D721Med (cell line): ENCODE results near the gene RBM8A.

Source experiments
- DNase-seq: peaks from one replicate; pipeline ENCODE4 v3.0.0; 2011; ENCODE audit warnings: low spot score; ENCODE audit not compliant: insufficient read length
- FAIRE-seq: peaks from 2 replicates; lab custom pipeline; 2011; peaks lifted over from hg19 to GRCh38; lab: Jason Lieb, UNC
- TF ChIP-seq, protein P1 (sequence below): IDR thresholded peaks from 2 replicates; pipeline ENCODE4 v1.5.1; 2012; ENCODE audit warnings: mild to moderate bottlenecking, control low read depth; ENCODE audit not compliant: insufficient read depth; ENCODE audit errors: missing control alignments

The RBM8A gene

DNA sequence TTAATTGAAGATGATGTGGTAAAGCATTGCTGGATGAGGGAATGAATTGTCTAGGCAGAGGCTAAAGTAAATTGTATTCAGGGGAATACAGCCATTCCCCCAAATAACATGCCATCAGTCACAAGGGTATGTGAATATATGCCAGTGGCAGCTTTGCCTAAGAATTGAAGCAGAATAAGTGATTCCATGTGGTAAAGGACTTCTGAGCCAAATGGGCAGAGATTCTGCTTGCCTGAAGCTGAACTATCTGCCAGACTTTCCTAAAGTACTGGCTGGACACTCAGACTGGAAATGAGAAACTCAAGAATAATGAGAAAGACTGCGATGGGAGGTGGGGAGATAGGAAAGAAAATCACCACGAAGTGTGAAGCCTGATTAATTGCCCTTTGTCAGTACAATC, 28.2 kb upstream of the RBM8A start:
- DNase-seq (no peak), FAIRE-seq (no peak)
- TF ChIP-seq, protein P1, sequence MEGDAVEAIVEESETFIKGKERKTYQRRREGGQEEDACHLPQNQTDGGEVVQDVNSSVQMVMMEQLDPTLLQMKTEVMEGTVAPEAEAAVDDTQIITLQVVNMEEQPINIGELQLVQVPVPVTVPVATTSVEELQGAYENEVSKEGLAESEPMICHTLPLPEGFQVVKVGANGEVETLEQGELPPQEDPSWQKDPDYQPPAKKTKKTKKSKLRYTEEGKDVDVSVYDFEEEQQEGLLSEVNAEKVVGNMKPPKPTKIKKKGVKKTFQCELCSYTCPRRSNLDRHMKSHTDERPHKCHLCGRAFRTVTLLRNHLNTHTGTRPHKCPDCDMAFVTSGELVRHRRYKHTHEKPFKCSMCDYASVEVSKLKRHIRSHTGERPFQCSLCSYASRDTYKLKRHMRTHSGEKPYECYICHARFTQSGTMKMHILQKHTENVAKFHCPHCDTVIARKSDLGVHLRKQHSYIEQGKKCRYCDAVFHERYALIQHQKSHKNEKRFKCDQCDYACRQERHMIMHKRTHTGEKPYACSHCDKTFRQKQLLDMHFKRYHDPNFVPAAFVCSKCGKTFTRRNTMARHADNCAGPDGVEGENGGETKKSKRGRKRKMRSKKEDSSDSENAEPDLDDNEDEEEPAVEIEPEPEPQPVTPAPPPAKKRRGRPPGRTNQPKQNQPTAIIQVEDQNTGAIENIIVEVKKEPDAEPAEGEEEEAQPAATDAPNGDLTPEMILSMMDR: no peak

DNA sequence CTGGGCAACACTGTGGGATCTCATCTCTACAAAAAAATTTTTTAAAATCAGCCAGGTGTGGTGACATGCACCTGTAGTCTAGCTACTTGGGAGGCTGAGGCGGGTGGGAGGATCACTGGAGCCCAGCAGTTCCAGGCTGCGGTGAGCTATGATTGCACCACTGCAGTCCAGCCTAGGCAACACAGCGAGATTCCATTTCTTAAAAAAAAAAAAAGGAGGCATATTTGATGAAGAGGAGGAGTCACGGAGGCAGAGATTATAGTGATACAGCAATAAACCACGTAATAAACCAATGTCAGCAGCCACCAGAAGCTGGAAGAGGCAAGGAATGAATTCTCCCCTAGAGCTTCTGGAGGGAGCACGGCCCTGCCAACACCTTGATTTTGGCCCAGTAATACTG, 26.6 kb upstream of the RBM8A start:
- no peak for FAIRE-seq
- TF ChIP-seq, protein P1: no peak

DNA sequence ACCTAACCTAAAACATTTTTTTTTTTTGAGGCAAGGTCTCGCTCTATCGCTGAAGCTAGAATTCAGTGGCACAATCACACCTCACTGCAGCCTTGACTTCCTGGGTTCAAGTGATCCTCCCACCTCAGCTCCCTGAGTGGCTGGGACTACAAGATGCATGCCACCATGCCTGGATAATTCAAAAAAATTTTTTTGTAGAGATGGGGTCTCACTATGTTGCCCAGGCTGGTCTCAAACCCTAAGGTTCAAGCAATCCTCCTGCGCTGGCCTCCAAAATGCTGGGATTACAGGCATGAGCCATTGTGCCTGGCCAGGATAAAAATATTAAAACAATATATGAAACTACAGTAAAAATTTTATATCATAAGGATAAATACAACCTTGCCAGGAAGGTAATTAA, 25.6 kb upstream of the RBM8A start:
- no peak for DNase-seq
- TF ChIP-seq, protein P1: no peak
- no peak for FAIRE-seq

More for the DNA sequence above, 26.6 kb upstream of the RBM8A start:
- DNase-seq: no peak

DNA sequence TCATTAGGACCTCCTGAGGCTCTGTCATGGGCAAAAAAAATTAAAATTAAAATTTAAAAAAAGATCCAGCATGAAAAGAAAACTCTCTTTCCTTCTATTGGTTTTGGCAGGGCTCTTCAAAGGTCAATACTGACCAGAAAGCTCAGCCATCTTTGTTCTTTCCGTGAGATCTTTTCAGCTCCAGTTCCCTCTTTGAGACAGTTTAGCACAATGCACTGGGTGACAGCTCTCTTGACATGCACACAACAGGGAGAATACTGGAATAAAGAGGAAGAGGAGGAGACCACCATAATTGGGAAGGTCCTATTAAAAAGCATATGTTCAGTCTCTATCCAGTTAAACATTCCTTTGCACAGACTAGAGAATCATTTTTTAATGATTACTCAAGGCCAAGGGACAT, 24.2 kb upstream of the RBM8A start:
- no peak for DNase-seq
- TF ChIP-seq, protein P1: no peak
- FAIRE-seq: no peak

DNA sequence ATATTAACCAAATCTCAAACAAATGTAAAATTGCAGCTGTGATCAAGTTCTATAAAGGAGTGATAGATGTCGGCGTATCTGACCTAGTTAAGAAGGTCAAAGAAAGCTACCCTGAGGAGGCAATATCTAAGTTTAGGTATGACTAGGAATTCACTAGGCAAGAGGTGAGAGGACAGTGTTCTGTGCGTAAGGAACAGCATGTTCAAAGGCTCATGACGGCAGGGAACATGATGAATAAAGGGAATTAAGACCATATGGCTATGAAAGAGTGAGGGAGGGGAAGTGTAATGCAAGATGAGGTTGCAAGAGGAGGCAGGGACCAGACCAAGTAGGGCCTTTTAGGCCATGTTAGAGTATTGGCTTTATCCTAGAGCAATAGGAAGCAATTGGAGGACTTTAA, 21.9 kb upstream of the RBM8A start:
- FAIRE-seq (no peak), DNase-seq (no peak)
- TF ChIP-seq, protein P1: no peak

DNA sequence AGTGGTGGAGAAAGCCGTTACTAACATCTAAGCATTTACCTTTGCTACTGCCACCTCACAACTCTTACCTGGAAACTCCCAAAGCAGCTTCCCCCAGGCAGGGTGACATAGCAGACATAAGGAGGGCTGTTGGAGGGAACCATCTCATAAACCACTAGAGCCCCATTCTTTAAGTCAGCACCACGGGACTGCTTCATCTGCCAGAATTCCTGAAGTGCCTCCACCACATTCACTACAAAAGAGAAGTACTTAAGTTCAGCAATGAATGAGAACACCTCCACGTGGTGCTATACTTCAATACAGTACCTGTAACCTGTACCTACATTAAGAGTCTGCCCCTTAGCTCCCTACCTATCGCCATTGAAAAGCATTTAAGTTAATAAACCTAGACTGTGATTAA, 20.3 kb upstream of the RBM8A start:
- DNase-seq (no peak), FAIRE-seq (no peak)

DNA sequence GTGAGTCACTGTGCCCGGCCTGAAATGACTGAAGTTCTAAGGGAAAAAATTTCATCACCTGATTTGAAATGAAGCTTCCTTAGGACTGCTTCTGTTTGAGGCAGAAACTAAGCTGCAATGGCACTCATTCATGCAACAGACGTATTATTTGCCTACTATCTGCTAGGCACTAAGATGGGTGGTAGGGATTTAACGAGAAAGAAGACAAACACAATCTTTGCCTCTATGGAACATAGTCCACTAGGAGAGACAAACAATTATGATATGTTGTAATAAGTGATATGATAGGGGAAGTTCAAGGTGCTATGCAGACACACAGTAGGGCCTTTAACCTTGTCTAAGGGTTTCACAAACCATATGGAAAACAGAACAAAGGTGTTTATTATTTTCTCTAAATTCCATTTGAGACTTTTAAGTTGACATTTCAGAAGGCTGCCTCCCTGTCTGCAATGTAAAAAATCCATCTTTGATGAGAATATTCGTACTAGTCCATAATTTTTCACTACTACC, 19.2 kb upstream of the RBM8A start:
- FAIRE-seq: no peak
- no peak for DNase-seq
- TF ChIP-seq, protein P1: no peak

More for the DNA sequence above, 20.3 kb upstream of the RBM8A start:
- TF ChIP-seq, protein P1: no peak
